DMS53 treated with DMSO at 0.1 percent for 48 hours (cell line): ENCODE results near the gene MIS18BP1.
"Not testable (repeated sequence)": the region's sequence is repeated elsewhere in the genome, so short reads cannot be mapped to it uniquely, and the experiment has no call there.

Source experiments
- DNase-seq: peaks from one replicate; lab custom pipeline; 2025; ENCODE audit not compliant: unreplicated experiment; lab: John Stamatoyannopoulos, UW

MIS18BP1 gene

GRCh38 chr14:45253070-45253753, at the start of gene MIS18BP1:
Gene MIS18BP1, minus strand, starts transcription at chr14:45253202. Its CDS starts 5,916 bp downstream, at chr14:45247286.
- DNase-seq = peak; percentile 90

GRCh38 chr14:45298423-45299117, 45.6 kb upstream of the MIS18BP1 start:
- DNase-seq = no peak

- DNase-seq = not testable (repeated sequence)
Measured at GRCh38 chr14:45294796-45295195, 41.8 kb upstream of the MIS18BP1 start.

GRCh38 chr14:45290547-45290946, 37.5 kb upstream of the MIS18BP1 start:
- no peak for DNase-seq

GRCh38 chr14:45287610-45288009, 34.6 kb upstream of the MIS18BP1 start:
- no peak for DNase-seq

GRCh38 chr14:45284802-45285201, 31.8 kb upstream of the MIS18BP1 start:
- DNase-seq = no peak

GRCh38 chr14:45281731-45282400, 28.9 kb upstream of the MIS18BP1 start:
- DNase-seq = not testable (repeated sequence)

GRCh38 chr14:45271858-45272537, 19.0 kb upstream of the MIS18BP1 start:
- no peak for DNase-seq

- no peak for DNase-seq
Measured at GRCh38 chr14:45270031-45270430, 17.0 kb upstream of the MIS18BP1 start.

- no peak for DNase-seq
Measured at GRCh38 chr14:45267071-45267470, 14.1 kb upstream of the MIS18BP1 start.

- DNase-seq = no peak
Measured at GRCh38 chr14:45262637-45263036, 9.6 kb upstream of the MIS18BP1 start.

- no peak for DNase-seq
Measured at GRCh38 chr14:45261209-45261608, 8.2 kb upstream of the MIS18BP1 start.

- DNase-seq = no peak
Measured at GRCh38 chr14:45258805-45259204, 5.8 kb upstream of the MIS18BP1 start.

- no peak for DNase-seq
Measured at GRCh38 chr14:45258073-45258472, 5.1 kb upstream of the MIS18BP1 start.

GRCh38 chr14:45254771-45255170, 1.8 kb upstream of the MIS18BP1 start:
- no peak for DNase-seq

- peak; percentile 20 for DNase-seq
Measured at GRCh38 chr14:45253754-45254310, 830 bp upstream of the MIS18BP1 start.

- DNase-seq = no peak
Measured at GRCh38 chr14:45252366-45253069, 484 bp downstream of the MIS18BP1 start.

GRCh38 chr14:45251912-45252311, 1.1 kb downstream of the MIS18BP1 start:
- no peak for DNase-seq

- DNase-seq = no peak
Measured at GRCh38 chr14:45249856-45250575, 3.0 kb downstream of the MIS18BP1 start.

GRCh38 chr14:45247427-45247826, 5.6 kb downstream of the MIS18BP1 start:
- no peak for DNase-seq
